HG03064 (cell line): ENCODE data around the gene TRAPPC3.
"Not testable (repeated sequence)": the region's sequence is repeated elsewhere in the genome, so short reads cannot be mapped to it uniquely, and the experiment has no call there.

ENCODE experiments used
- ATAC-seq: cut with Tn5 transposase; IDR thresholded peaks from one replicate; pipeline ENCODE4 v1.9.1; 2021; ENCODE audit warnings: low read depth; ENCODE audit not compliant: unreplicated experiment

The TRAPPC3 gene

GRCh38 chr1:36149237-36149972 is at the start of gene TRAPPC3:
TRAPPC3 (minus strand) TSS chr1:36149486; CDS start chr1:36149378, 108 bp downstream.
- peak; percentile 82 for ATAC-seq

GRCh38 chr1:36198641-36199040 is 49.4 kb upstream of the TRAPPC3 start:
- no peak for ATAC-seq

GRCh38 chr1:36196805-36197204 is 47.5 kb upstream of the TRAPPC3 start:
- not testable (repeated sequence) for ATAC-seq

- ATAC-seq, result no peak
Observed at GRCh38 chr1:36187800-36188593, 38.7 kb upstream of the TRAPPC3 start.

- no peak for ATAC-seq
Observed at GRCh38 chr1:36183309-36183856, 34.1 kb upstream of the TRAPPC3 start.

- no peak for ATAC-seq
Observed at GRCh38 chr1:36182734-36183133, 33.4 kb upstream of the TRAPPC3 start.

GRCh38 chr1:36179220-36179600 is 29.9 kb upstream of the TRAPPC3 start:
- no peak for ATAC-seq

- no peak for ATAC-seq
Observed at GRCh38 chr1:36178471-36179219, 29.4 kb upstream of the TRAPPC3 start.

GRCh38 chr1:36177589-36178431 is 28.5 kb upstream of the TRAPPC3 start:
- ATAC-seq, result no peak

GRCh38 chr1:36176106-36176949 is 27.0 kb upstream of the TRAPPC3 start:
- no peak for ATAC-seq

GRCh38 chr1:36175137-36176095 is 26.1 kb upstream of the TRAPPC3 start:
- ATAC-seq, result no peak

- ATAC-seq, result no peak
Observed at GRCh38 chr1:36174713-36175112, 25.4 kb upstream of the TRAPPC3 start.

GRCh38 chr1:36172983-36173382 is 23.7 kb upstream of the TRAPPC3 start:
- no peak for ATAC-seq

GRCh38 chr1:36172017-36172747 is 22.9 kb upstream of the TRAPPC3 start:
- ATAC-seq, result no peak

- ATAC-seq, result no peak
Observed at GRCh38 chr1:36170643-36171412, 21.5 kb upstream of the TRAPPC3 start.

GRCh38 chr1:36168514-36168913 is 19.2 kb upstream of the TRAPPC3 start:
- no peak for ATAC-seq
